NCI-H2107 treated with DMSO at 0.1 percent for 48 hours (cell line): ENCODE data around the gene MED12L.

ENCODE experiments used
- DNase-seq: peaks from one replicate; lab custom pipeline; 2025; ENCODE audit not compliant: unreplicated experiment; lab: John Stamatoyannopoulos, UW

Gene MED12L

DNA sequence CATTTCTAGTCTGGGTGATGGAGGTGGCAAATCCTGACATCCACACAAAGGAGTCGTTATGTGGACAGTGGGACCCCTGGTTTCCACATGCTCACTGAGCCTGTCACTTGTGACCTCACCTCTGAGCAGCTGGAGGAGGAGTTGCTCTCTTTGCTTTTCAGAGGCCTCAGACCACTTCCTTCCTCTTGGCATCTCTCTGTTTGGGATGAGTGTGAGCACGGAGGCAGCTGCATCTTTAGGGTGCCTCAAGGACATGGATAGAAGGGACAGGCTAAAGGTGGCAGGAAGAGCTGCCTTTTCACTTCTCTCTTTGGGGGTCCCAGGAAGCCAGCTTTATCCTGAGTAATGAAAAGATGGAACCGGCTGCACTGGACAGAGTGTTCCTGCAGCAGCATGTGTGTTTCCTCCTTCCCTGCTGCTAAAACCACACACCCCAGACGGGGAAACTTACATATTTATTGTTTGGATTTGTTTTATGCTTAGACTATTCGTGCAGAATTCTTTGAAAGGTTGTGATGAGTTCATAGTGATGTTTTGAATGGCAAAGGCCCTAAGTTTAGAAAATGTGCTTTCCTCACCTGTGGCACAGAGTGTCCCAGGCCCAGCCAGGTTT is 85.8 kb downstream of the MED12L start:
- DNase-seq, result no peak

DNA sequence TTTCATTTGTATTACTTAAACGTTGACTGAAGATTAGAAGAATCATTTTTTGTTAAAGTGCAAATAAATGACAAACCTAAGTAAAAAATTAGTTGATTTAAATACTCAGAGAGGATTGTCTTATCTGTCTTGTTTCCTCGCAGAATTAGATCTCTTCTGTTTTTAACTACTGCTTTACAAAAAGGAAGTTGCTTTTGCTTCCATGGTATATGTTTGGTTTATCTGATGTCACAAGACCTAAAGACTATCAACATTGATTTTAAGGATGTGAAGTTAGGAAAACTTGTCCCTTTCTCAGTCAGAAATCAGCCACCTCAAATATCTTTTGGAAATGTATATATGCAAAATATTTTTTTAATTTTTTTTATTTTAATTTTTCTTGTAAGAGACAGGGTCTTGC is 88.9 kb downstream of the MED12L start:
- DNase-seq, result no peak

DNA sequence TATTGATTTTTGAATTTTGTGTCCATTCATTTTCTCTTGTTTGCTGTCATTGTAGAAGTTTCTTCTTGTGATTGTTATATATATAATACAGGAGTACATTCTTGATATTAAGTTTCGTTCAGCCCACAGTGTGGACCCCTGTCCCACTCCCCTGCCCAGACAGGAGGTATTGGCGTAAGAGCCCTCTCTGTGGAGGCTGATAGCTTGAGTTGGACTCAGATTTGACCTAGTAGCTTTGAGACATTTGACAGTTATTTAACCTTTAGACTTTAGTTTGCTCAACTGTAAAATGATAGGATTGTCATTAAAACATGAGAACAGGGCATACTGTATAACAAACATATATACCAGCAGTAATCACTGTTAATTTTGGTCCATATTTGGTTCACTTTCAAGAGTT is 90.5 kb downstream of the MED12L start:
- DNase-seq, result no peak

- DNase-seq, result no peak
These were observed 92.9 kb downstream of the MED12L start for GRCh38 chr3:151178208-151178845.

DNA sequence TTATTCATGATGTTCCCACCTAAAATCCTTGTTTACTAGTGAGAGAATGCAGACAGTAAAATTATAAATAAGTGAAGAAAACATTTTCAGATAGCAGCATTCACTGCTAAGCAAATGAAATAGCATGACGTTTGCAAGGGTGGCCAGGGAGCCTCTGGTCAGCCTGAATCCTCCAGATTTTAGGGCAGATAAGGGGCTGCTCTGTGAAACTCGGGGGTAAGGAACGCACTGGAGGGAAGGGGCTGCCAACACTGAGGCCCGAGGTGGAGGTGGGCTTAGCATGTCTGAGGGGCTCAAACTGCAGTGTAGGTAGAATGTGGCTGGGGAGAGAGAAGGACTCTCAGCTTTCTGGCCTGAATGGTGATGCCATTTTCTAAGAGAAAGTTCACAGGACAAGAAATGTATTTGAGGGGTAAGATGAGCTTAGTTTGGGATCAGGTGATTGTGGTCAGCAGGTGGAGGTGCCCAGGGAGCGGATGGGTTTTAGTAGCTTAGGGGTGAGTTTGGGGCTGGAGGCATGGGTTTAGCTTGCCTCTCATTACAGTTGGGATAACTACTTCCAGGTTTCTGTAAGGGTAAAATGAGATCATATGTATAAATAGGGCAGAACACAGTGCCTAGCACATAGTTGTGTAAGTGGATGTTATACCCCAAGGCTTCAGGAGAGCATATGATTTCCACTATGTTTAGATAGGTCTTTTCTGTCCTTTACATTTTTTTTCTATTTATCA is 97.0 kb downstream of the MED12L start:
- DNase-seq, result no peak

GRCh38 chr3:151183265-151183671 is 97.8 kb downstream of the MED12L start:
- no peak for DNase-seq

GRCh38 chr3:151191095-151191494 is 105.6 kb downstream of the MED12L start:
- no peak for DNase-seq

DNA sequence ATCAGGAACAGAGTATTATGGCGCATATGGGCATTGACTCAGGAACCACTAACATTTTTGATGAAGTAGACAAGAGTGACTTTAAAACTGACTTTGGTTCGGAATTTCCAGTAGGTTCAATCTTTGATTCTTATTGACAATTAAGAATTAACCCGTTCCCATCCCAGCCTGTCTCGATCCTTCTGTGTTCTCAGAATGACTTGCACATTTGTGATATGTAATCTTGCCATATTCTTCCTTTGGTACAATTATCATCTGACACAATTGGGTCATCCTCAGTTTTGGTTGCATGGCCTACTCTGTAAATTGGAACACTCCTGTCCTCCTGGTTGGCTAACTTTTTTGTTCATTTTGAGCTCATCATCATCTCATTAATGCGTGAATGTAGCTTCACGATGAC is 107.1 kb downstream of the MED12L start:
- DNase-seq, result no peak

GRCh38 chr3:151195826-151196225 is 110.4 kb downstream of the MED12L start:
- DNase-seq, result no peak

GRCh38 chr3:151196434-151196833 is 111.0 kb downstream of the MED12L start:
- no peak for DNase-seq

GRCh38 chr3:151197228-151197627 is 111.8 kb downstream of the MED12L start:
- no peak for DNase-seq

DNA sequence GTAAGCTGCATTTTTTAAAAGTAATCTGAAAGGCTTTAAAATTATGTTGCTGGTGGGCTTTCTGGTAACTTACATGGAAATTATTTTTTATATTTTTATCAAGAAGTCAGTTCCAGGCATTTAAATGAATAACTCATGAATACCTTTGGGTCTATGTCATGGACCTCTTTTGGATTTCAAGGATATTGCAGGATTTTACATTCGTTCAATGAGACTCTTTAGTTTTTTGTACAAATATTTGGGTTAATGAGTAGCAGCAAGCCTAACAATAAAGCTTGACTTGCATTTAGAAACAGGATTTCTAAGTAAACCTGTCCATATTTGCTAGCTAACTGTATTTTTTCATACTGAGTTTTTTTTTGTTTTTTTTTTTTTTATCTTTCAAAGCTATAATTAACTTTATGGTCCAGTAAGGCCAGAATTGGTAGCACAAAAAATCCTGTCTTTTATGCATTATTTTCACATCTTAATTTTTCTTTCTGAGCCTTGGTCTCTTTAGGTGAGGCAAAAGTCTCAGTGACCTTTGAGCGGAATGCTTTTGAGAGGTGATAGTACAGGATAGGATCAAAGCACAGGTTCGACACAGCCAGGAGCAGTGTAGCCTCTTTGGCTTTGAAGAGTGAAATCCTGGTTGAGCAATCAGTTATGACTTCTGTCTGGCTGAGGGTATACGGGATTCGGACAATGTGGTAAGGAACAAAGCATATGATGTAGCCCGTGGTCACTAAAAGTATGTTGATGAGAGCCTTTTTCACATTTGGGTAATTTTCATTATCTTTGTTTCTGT is 112.7 kb downstream of the MED12L start:
- DNase-seq, result no peak

DNA sequence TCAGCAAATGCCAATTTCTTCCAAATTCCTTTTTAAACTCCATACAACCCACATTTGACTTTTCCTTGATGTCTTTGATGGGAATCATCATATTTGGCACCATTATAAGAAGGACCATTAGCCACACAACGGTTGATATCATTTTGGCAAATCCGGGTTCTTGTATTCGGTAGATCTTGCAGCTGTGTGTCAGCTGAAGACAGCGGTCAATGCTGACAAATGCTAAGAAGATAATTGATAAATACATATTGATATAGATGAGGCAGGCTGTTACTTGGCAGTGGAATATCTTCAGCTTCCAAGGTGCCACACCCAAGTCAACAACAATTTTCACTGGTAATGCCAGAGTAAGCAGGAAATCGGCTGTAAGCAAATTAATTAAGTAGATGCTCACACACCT is 113.4 kb downstream of the MED12L start:
- DNase-seq, result no peak

DNA sequence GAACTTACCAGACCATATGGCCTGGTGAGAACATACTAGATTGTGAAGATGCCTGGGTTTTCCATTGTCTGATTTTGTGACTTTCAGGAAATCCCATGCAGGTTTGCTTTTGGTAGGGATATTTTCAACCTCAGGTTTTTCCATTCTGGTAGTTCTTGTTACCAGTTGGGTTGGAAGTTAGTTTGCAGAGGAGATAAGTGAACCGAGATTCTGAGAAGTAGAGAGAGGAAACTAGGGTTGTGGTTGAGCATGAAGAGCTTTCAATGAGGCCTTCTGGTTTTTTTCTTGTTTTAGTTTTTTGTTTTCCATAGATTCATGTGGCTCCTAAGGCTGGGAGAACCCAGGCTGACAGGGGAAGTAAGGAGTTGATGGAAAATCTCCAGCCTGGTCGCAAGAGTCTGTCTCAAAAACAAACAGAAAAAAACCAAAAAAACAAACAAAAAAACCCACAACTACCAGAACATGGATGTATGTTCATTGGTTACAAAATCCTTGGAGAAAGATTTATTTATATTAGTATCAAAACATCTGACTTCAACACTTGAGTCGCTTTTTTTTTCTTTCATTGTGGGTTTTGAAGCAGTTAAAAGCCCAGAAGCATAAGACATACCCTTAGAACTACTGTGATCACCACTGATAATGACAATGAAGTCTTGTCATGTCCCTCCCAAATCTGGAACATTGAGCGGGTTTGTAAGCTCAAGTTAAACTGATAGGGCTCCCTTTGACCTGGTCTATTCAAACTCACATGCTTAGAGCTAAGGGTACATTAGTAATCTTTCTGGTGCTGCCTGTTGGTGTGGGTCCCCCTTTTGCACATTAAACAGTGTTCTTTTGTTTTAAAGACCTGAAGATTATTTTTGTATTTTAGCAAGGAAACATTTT is 114.3 kb downstream of the MED12L start:
- DNase-seq, result no peak

- DNase-seq, result no peak
These were observed 115.1 kb downstream of the MED12L start for GRCh38 chr3:151200586-151200985.

DNA sequence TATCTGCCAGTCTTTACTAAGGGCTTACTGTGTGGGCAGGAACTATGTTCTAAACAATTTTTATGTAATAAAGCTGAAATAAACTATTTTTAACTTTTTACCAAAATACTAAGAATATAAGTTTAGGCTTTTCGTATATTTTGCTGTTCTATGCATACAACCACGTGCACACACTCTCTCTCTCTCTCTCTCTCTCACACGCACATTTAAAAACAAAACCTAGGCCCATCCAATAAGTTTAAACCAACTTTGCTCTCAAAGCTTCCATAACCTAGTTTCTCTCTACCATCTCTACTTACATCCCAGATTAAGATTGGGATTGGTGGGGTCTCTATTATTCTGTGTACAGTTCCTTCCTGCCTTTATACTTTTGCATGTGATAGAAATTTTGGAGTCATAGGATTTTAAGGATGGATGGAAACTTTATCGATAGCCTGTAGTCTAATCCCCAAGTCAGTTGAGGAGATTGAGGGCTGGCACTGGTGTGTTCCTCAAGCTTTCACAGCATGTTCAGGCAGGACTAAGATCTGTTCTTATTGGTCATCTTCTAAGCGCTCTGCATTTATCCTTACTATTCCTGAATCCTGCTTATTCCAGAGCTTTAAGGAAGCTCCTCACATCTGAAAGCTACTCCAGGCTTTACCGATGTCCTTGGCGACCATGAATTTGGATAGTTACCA is 115.7 kb downstream of the MED12L start:
- DNase-seq, result no peak

GRCh38 chr3:151203051-151203420 is 117.6 kb downstream of the MED12L start, which contains the start of gene GPR171:
TSS of gene GPR171 (minus strand) at chr3:151203216. CDS start at chr3:151199386, 3,830 bp downstream.
- no peak for DNase-seq

- no peak for DNase-seq
These were observed 119.3 kb downstream of the MED12L start for GRCh38 chr3:151204530-151205402.

- no peak for DNase-seq
These were observed 120.0 kb downstream of the MED12L start for GRCh38 chr3:151205482-151205881.
